ENCODE data around the gene LAMA2. TPM values are rescaled to one million over a fixed set of nuclear protein-coding genes. Genes with fewer than 3 reads are reported as not detected.

LAMA2 gene
- polyA plus RNA-seq, 1 of the 3 experiments (the other 2 are of a cell fraction): 0.92 TPM

GRCh38 chr6:129184324-129184723 lies 301.4 kb downstream of the LAMA2 start:
- H3K9me2 ChIP-seq: no peaks in the 10 kb centered on the region
- ChIA-PET POLR2A (no interaction called here), CTCF (no interaction called here)
- no peaks in the 10 kb centered on the region for H3K9me3 ChIP-seq
- no peak for DNase-seq
- TF ChIP-seq FOXJ3 (CRISPR knock-in tag; IDR thresholded peaks at IDR 0.05) (no peak), RCOR1 (IDR thresholded peaks at IDR 0.05; ENCODE audit: low read length) (no peak), ELF1 (IDR thresholded peaks at IDR 0.05) (no peak), NFIC (IDR thresholded peaks at IDR 0.05; ENCODE audit: borderline replicate concordance) (no peak), MEF2A (IDR thresholded peaks at IDR 0.05; ENCODE audit: borderline replicate concordance, low read depth) (no peak), PBX3 (IDR thresholded peaks at IDR 0.05) (no peak), POLR2AphosphoS5 (IDR thresholded peaks at IDR 0.05; ENCODE audit: low read depth, low read length) (no peak), GATA2 (CRISPR knock-in tag; IDR thresholded peaks at IDR 0.05) (no peak), EP300 (IDR thresholded peaks at IDR 0.05; ENCODE audit: borderline replicate concordance in 1 of 2, low read depth in 1 of 2, low read length in 1 of 2) (no peak), MXI1 (IDR thresholded peaks at IDR 0.05; ENCODE audit: low read depth, low read length) (no peak), YY1 (IDR thresholded peaks at IDR 0.05; ENCODE audit: low read depth) (no peak)
- TF ChIP-seq, protein P1, sequence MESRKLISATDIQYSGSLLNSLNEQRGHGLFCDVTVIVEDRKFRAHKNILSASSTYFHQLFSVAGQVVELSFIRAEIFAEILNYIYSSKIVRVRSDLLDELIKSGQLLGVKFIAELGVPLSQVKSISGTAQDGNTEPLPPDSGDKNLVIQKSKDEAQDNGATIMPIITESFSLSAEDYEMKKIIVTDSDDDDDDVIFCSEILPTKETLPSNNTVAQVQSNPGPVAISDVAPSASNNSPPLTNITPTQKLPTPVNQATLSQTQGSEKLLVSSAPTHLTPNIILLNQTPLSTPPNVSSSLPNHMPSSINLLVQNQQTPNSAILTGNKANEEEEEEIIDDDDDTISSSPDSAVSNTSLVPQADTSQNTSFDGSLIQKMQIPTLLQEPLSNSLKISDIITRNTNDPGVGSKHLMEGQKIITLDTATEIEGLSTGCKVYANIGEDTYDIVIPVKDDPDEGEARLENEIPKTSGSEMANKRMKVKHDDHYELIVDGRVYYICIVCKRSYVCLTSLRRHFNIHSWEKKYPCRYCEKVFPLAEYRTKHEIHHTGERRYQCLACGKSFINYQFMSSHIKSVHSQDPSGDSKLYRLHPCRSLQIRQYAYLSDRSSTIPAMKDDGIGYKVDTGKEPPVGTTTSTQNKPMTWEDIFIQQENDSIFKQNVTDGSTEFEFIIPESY (IDR thresholded peaks at IDR 0.05; ENCODE audit: borderline replicate concordance, low read depth): no peak
- WGBS (ENCODE audit: low lambda C conversion rate): 40% methylated on average over 3 of the region's 3 CpGs
- H3K27me3 ChIP-seq (ENCODE audit: insufficient read depth): no peaks in the 10 kb centered on the region
- H3K4me1 ChIP-seq (ENCODE audit: control insufficient read depth in 1 of 2, insufficient read depth in 2 of 2, low read depth in 1 of 2, low read length in 1 of 2): peaks cover 0 to 7% of the 10 kb centered on the region in 2 experiments; a peak in 3 of 4 replicates
- H3K79me2 ChIP-seq (ENCODE audit: insufficient read depth): no peaks in the 10 kb centered on the region
- no peak overlapping the region for H3K4me3 ChIP-seq (ENCODE audit: low read depth in 2 of 2, low read length in 1 of 2)
- no peaks in the 10 kb centered on the region for H3K36me3 ChIP-seq (replicated peaks in 1 of 2; ENCODE audit: control insufficient read depth in 1 of 2, insufficient read depth in 2 of 2, low read length in 1 of 2)
- H3K27ac ChIP-seq (ENCODE audit: low read depth in 2 of 2, low read length in 1 of 2): no peak overlapping the region
- H2AFZ ChIP-seq (ENCODE audit: low read depth): no peak overlapping the region
- no peak overlapping the region for H3K4me2 ChIP-seq
- H3F3A ChIP-seq (replicated peaks; ENCODE audit: insufficient read depth): peaks cover 16% of the 10 kb centered on the region
- H3K9ac ChIP-seq: no peak overlapping the region
- H4K20me1 ChIP-seq (ENCODE audit: insufficient read depth): no peaks in the 10 kb centered on the region

GRCh38 chr6:129184808-129185366 lies 301.9 kb downstream of the LAMA2 start:
- no peaks in the 10 kb centered on the region for H3K9me2 ChIP-seq
- TF ChIP-seq CHD2 (IDR thresholded peaks at IDR 0.05; ENCODE audit: low read length, partially characterized antibody) (no peak), SIN3A (IDR thresholded peaks at IDR 0.05; ENCODE audit: borderline replicate concordance, low read depth, low read length) (no peak), SMC3 (IDR thresholded peaks at IDR 0.05; ENCODE audit: low read depth, low read length) (no peak), RXRA (IDR thresholded peaks at IDR 0.05; ENCODE audit: borderline replicate concordance, low read depth) (no peak), JUND (IDR thresholded peaks at IDR 0.05) (no peak)
- H3K27ac ChIP-seq (ENCODE audit: low read depth in 2 of 2, low read length in 1 of 2): no peak overlapping the region
- H3K4me3 ChIP-seq (ENCODE audit: low read depth in 2 of 2, low read length in 1 of 2): no peak overlapping the region
- peaks cover 16% of the 10 kb centered on the region for H3F3A ChIP-seq (replicated peaks; ENCODE audit: insufficient read depth)
- peaks cover 0 to 7% of the 10 kb centered on the region in 2 experiments; a peak in 3 of 4 replicates for H3K4me1 ChIP-seq (ENCODE audit: control insufficient read depth in 1 of 2, insufficient read depth in 2 of 2, low read depth in 1 of 2, low read length in 1 of 2)
- 94% methylated on average over 1 of the region's 1 CpG for WGBS (ENCODE audit: low lambda C conversion rate)
- H3K27me3 ChIP-seq (ENCODE audit: insufficient read depth): no peaks in the 10 kb centered on the region
- H2AFZ ChIP-seq (ENCODE audit: low read depth): no peak overlapping the region
- H3K36me3 ChIP-seq (replicated peaks in 1 of 2; ENCODE audit: control insufficient read depth in 1 of 2, insufficient read depth in 2 of 2, low read length in 1 of 2): no peaks in the 10 kb centered on the region
- H3K79me2 ChIP-seq (ENCODE audit: insufficient read depth): no peaks in the 10 kb centered on the region
- POLR2A ChIA-PET: no interaction called here
- H3K9me3 ChIP-seq: no peaks in the 10 kb centered on the region
- DNase-seq: no peak
- H3K9ac ChIP-seq: no peak overlapping the region
- CTCF ChIA-PET: no interaction called here
- no peaks in the 10 kb centered on the region for H4K20me1 ChIP-seq (ENCODE audit: insufficient read depth)
- H3K4me2 ChIP-seq: no peak overlapping the region

All from SK-N-SH (cell line).